Central memory CD4-positive, alpha-beta T cell (primary cell): ENCODE data around the gene BAG2.

Experiments
- DNase-seq: peaks from one replicate; pipeline ENCODE4 v3.0.0; 2022

BAG2 gene

DNA sequence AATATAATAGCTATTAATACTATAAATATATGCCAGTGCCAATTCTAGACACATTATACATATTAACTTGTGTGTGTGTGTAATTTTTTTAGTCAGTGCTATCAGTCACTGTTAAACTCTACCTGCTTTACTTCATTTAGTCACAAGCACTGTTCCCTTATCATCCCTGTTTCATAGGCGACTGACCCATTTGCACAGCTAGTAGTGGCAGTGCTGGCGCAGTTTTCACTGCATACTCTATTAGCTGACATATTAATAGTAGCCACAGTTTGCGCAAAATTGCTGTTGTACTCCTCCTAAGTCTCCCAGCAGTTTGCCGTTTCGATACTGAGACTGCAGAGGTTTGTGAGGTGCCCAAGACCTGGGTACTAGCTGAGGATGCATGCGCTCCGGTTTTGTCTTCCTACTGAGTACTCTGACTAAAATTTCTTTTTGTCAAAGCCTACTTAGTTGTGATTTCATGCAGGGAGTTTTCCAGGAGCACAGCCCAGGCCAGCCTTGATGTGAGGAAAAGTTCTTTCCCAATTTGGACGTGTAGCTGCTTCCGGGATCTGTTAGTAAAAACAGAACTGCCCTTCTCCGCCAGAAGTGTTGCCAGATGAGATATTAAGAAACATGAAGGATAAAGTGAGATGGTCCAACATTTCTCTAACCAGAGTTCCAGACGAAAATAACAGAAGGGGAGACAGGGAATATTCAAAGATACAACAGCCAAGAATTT, 5.6 kb downstream of the BAG2 start:
- DNase-seq: no peak

DNA sequence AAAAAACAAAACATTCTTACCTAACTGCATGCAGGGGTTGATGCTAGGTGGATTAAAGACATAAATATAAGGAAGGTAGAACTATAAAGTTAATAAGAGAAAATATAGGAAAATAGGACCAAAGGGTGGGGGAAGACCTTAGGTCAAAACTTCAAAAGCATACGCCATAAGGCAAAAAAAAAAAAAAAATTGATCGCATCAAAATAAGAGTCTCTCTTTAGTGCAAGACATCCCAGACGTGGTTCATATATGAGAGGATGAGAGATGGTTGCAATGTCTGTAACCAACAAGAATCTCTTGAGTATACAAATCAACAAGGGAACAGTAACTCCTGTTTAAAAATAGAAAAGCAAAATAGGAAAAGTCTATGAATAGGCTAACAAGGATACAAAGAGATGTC, 8.5 kb downstream of the BAG2 start:
- DNase-seq: no peak

- no peak for DNase-seq
These were observed 9.9 kb downstream of the BAG2 start for GRCh38 chr6:57182017-57182432.

DNA sequence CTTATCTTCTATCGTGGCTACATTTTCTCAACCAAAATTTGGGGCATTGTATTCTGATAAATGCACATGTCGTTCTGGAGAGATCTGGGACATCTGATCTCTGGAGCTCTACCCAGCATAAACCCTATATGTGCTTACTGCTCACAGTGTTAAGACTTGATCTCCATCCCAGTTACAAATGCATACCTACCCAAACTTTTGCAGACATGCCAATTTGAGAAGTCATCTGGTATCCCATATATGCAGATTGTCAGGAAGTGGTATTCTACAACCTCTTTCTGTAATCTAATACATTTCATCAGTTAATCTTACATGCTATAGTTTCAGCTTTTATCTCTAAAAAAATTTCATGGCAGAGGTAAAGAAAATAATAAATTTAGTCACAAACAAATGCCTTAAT, 11.2 kb downstream of the BAG2 start:
- no peak for DNase-seq

DNA sequence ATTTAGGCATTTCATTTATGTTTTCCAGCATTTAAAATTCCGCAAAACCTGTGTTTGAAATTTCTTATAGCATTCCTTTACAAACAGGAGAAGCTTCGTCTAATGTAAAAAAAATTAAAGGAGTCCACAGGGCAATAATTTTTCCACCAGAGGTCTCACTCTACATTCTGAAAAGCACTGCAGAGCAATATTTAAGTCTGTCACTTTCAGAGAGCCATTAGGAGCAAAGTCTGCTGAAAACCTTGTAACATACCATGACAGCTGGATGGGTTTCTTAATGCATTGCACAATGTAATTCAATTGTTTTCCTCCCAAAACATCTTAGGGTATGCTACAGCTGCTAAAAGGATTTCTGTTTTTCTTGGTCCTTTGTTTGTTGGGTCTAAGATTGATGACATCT, 18.0 kb downstream of the BAG2 start:
- no peak for DNase-seq

DNA sequence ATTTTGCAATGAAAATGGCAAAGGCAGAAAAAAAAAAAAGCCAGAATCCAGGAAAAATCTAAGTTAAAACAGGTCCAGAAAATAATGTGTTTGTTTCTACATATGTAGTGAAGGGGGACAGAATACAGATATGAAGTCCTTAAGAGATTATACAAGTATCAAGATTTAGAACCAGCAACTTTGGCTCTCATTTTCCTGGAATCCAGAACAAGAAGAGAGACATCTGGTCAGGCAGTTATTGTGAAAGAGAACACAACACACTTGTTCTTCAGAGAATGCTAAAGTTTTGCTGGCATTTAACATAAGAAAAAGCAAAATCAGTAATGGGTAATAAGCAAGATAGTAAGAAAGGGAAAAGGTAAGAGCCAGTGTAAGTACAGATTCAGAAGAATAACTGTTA, 21.1 kb downstream of the BAG2 start:
- DNase-seq: no peak

DNA sequence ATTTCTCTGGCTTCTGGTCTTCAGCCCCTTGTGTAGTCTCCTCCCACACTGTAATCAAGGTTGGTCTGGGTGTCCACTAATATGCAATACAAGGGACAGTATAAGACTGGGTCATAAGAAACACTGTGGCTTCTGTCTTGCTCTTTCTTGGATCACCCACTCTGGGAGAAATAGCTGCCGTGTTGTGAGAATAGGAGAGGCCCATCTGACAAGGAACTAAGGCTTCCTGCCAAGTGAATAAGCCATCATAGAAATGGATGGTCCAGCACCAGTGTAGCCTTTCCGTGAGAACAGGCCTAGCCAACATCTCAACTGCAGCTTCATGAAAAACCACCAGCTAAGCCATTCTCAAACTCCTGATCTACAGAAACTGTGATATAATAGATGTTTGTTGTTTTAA, 23.3 kb downstream of the BAG2 start:
- DNase-seq: no peak

GRCh38 chr6:57198926-57199636, 27.0 kb downstream of the BAG2 start:
- DNase-seq: no peak

GRCh38 chr6:57201718-57202117, 29.6 kb downstream of the BAG2 start:
- DNase-seq: no peak

GRCh38 chr6:57205550-57206328, 33.6 kb downstream of the BAG2 start:
- no peak for DNase-seq

DNA sequence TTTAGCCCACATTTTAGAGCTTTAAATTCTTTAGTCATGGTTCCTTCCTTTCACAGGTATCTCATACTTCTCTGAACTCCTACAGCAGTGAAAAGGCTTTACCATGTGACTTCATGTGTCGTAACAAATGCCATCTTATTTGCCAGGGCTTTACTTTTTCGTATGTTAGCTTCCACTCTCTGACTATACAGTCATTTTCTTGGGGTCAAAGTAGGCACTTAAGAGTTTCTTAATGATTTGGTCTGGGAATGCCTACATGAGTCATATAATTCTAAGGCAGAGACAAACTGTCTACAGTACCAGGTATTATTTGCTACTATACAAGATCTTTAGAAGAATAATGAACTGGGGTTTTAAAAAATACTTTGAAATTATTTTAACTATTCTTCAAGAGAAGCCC, 35.0 kb downstream of the BAG2 start:
- no peak for DNase-seq

DNA sequence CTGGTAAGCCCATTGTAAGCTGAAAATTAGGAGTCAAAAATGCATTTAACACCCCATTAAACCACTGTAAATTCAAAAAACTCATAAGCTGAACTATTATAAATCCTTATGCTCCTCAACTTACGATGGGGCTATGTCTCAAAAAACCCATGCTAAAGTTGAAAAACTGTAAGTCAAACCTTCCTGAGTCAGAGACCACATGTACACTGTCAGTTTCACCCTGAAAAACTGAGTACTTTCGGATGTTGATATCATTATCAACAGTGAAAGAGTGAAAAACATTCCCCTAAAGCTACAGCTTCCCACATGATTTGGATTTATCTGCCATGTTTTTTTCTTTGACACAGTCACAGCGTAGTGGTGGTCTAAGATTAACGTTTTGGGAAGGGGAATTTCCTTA, 35.7 kb downstream of the BAG2 start:
- no peak for DNase-seq

DNA sequence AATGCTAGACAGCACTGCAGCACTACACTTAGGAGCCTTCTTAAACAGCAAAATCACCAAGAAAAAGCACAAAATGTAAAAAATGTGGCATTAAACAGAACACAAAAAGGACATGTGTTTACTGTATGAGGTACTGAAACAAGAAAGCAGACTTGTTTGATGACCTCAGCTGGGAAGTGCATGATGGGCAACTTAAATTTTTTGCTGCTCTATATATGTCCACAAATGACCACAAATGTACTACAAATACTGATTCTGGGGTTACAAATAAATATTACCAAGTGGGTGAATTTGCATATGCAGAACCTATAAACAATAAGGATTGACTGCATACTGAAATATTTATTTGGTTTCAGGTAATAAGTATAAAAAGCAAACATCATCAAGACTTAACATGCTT, 36.9 kb downstream of the BAG2 start:
- no peak for DNase-seq

- no peak for DNase-seq
These were observed 37.9 kb downstream of the BAG2 start for GRCh38 chr6:57210060-57210459.

DNA sequence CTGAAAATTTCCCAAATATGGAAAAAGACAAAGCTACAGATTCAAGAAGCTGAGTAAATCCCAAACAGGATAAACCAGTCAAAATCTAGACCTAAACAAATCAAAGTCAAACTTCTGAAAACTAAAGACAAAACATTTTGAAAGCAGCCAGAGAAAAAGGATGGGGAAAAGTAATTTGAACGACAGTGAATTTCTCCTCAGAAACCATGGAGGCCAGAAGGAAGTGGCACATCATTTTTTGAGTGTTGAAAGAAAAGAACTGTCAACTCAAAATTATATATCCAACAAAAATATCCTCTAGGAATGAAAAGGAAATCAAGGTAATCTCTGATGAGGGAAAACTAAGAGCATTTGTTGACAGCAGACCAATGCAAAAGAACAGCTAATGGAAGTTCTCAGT, 43.1 kb downstream of the BAG2 start:
- DNase-seq: no peak

DNA sequence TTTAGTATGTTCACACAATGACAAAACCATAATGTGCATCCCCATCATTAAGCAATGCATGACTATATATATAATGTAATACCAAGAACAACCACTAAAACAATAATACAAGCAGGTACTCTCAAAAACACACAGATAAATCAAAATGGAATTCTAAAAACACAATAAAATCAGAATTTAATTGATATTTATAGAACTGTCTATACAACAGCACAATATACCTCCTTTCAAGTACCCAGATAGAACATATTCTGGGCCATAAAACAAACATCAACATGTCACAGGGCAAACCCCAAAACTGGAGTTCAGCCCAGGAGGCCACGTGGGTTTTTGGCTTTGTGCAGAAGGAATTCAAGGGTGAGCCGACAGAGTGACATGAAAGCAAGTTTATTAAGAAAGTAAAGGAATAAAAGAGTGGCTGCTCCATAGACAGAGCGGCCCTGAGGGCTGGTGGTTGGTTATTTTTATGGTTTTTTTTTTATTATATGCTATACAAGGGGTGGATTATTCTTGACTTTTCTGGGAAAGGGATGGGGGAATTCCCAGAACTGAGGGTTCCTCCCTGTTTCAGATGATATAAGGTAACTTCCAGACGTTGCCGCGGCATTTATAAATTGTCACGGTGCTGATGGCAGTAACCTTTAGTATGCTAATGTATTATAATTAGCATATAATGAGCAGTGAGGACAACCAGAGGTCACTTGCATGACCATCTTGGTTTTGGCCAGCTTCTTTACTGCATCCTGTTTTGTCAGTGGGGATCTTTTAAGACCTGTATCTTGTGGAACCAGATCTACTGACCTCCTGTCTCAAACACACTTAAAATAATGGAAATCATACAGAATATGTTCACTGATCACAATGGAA, 44.3 kb downstream of the BAG2 start:
- no peak for DNase-seq

DNA sequence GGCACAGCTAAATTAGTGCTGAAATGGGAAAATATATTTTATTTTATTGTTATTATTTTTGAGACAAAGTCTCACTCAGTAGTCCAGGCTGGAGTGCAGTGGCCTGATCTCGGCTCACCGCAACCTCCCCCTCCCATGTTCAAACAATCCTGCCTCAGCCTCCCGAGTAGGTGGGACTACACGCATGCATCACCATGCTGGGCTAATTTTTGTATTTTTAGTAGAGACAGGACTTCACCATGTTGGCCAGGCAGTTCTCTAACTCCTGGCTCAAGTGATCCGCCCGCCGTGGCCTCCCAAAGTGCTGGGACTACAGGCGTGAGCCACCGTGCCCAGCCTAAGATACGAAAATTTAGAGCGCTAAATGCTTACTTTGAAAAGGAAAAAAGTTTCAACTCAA, 45.1 kb downstream of the BAG2 start:
- DNase-seq: no peak

GRCh38 chr6:57220083-57220703, 48.1 kb downstream of the BAG2 start:
- no peak for DNase-seq

DNA sequence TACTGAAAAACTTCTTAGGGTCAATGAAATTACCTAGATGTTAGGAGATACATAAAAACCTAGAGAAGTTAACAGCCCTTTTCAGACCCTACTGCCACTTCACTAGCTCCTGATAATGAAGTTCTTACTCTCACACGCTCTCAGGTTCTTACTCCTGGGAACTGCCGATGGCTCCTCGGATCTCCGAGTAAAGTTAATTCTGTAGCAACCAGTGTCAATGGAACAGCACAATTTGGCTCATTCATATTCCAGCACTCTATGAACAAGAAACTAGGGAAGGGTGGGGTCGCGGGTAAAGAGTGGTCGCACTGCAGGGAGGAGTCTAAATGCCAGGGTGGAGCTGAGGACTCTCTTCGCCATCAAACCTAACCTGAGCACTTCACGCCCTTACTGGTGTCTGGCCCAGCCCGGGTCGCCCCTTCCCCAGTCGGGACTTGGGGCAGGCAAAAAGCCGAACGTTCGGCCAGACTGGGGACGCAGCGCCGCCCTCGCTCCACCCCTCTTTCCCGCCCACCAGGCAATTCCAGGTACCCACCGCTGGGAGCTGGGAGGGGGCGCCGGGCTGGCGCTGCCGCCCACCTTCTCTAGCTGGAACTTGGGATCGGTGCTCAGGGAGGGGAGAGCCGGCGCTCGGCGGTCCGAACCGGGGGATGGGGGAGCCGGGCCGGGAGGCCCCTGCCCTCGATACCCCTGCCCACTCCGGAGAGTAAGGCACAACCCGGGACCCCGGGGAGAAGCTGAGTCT, 49.2 kb downstream of the BAG2 start:
- DNase-seq: peak; percentile 33

DNA sequence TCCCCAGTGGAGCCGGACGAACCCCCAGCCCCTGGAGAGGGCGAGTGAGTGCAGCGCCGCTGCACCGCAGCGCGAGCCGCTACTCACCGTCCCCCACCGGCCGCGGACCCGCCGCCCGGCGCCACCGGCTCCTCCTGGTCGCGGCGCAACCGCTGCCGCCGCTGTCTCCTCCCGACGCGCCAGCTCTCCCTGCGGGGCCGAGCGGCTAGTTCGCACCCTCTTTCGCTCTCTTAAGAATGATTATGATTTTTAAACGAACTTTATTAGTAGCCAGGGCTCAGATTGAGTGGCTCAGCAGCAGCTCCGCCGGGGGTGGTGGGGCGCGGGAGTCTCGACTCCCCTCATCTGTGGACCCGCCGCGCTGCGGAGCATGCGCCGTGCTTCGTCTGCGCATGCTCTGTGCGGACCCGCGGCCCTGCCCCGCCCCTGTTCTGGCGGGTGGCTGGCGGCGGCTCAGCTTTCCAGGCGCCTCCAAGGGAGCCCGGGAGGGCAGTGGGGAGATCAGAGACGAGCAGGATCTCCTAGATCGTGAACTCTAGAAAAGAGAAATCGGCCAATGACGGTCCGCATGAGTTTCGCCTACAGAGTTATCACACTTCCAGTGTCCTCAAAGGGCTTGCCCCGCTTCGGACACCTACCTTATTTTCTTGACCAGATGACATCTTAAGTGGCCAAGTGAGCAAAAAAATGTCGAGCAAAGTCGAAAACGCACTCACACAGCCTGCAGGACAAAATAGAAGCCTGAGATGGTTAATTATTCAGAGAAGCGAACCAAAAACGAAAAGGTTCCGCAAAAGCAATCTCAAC, 50.0 kb downstream of the BAG2 start, which contains the start of gene RAB23:
TSS of gene RAB23 (minus strand) at position 372 of the 807 bp plus-strand sequence. CDS start 11,927 bp downstream, outside the sequence.
- peak; percentile 82 for DNase-seq

DNA sequence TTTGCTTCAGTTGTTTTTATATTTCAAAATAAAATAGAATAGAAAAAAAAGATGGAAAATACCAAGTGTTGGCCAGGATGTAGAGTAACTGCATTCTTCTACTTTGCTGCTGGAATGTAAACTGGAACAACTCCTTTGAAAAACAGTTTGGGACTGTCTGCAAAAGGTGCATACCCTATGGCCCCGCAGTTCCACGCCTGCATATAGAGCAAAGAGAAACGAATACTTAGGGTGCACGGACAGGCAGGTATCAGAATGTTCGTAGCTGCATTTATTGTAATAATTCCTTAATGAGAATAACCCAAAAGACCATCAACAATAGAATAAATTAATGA, 50.6 kb downstream of the BAG2 start:
- DNase-seq: peak; percentile 4
